ENCODE measurements around the gene ENKD1. TPM values are rescaled to one million over a fixed set of nuclear protein-coding genes. Genes with fewer than 3 reads are reported as not detected.

Gene ENKD1
- total and polyA plus RNA-seq, 2 donors (not counting 1 experiment from before 2014, with no cell fraction given), result 13.3 to 14.3 TPM

DNA sequence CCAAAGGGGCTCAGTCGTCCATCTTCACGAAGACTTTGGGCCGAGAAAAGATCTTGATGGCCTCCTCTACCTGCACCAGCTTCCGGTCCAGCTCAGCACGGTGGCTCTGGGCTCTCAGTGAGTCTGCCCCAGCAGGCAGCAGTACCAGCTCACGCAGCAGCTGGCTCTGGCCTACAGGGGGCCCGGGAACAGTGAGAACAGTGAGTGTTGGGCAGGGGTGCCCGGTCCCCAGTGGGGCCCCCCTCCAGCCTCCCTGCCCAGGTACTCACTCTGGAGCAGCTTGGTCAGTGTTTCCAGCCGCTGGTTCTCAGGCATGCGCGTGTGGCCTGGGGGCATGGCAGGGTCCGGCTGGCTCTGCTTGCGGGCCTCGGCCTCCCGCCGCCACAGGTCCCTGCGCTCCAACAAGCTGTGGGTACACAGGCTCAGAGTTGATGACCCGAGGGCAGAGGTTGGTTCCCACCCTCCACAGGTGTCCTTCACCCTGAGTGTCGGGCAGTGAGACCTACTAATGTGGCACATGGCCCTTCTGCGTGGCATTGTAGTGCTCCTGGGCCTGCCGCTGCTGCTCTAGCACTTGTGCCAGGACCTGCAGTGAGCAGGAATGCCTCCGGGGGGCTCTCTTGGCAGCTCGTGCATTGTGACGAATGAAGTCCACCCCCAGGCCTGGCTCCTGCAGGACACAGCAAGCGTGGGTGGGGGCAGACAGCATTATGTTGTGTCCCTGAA, 3.2 kb downstream of the ENKD1 start:
- H4K20me1 ChIP-seq (ENCODE audit: control insufficient read depth, insufficient read depth, low read length, poor library complexity, severe bottlenecking), result peaks cover 7% of the 10 kb centered on the region
- peaks cover 35 to 47% of the 10 kb centered on the region in 2 donors for H3K4me1 ChIP-seq (ENCODE audit: control insufficient read depth in 2 of 2, insufficient read depth in 2 of 2, low read length in 2 of 2)
- ATAC-seq (ENCODE audit: low read depth) (no peak), DNase-seq (peak; percentile 51)
- ChIA-PET POLR2A (interaction anchor here (0.6 to 0.9 kb wide), 3 partner anchors 111 to 272 kb away, joined by 3 to 4 read pairs (median 3); no protein-coding TSS in a partner anchor), CTCF (interaction anchor here (0.6 to 11.7 kb wide), 7 partner anchors 8 to 495 kb away, joined by 4 to 136 read pairs (median 6); partner anchors contain the start of gene CARMIL2)
- H3K9me3 Mint-ChIP-seq (ENCODE audit: insufficient read depth), result no peaks in the 10 kb centered on the region
- H3K27me3 Mint-ChIP-seq, result no peaks in the 10 kb centered on the region
- no peak for TF ChIP-seq EZH2 (IDR thresholded peaks at IDR 0.05; ENCODE audit: borderline replicate concordance, insufficient read depth, low read depth, low read length, poor library complexity, severe bottlenecking)
- TF ChIP-seq, protein P1, sequence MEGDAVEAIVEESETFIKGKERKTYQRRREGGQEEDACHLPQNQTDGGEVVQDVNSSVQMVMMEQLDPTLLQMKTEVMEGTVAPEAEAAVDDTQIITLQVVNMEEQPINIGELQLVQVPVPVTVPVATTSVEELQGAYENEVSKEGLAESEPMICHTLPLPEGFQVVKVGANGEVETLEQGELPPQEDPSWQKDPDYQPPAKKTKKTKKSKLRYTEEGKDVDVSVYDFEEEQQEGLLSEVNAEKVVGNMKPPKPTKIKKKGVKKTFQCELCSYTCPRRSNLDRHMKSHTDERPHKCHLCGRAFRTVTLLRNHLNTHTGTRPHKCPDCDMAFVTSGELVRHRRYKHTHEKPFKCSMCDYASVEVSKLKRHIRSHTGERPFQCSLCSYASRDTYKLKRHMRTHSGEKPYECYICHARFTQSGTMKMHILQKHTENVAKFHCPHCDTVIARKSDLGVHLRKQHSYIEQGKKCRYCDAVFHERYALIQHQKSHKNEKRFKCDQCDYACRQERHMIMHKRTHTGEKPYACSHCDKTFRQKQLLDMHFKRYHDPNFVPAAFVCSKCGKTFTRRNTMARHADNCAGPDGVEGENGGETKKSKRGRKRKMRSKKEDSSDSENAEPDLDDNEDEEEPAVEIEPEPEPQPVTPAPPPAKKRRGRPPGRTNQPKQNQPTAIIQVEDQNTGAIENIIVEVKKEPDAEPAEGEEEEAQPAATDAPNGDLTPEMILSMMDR (IDR thresholded peaks at IDR 0.05), result peak; percentile 31
- peaks cover 17% of the 10 kb centered on the region for H3K79me2 ChIP-seq (ENCODE audit: control insufficient read depth, insufficient read depth, low read length)
- no peaks in the 10 kb centered on the region for H3K9me3 ChIP-seq (ENCODE audit: control extremely low read depth in 1 of 3, control insufficient read depth in 2 of 3, insufficient read depth in 1 of 3, low read length in 2 of 3)
- no peak overlapping the region for H3K4me3 ChIP-seq (ENCODE audit: control extremely low read depth in 1 of 5, extremely low read depth in 1 of 5, insufficient read depth in 1 of 5, low read depth in 2 of 5, low read length in 4 of 5)
- H3K4me3 Mint-ChIP-seq, result peak overlapping the region; percentile 49
- H3K36me3 ChIP-seq (replicated peaks in 1 of 2; ENCODE audit: control extremely low read depth in 1 of 2, control insufficient read depth in 1 of 2, extremely low read depth in 1 of 2, insufficient read depth in 2 of 2, low read length in 1 of 2), result peaks cover 0 to 10% of the 10 kb centered on the region in 2 experiments
- H2AFZ ChIP-seq (ENCODE audit: insufficient read depth, low read depth, low read length, poor library complexity, severe bottlenecking), result no peak overlapping the region
- H3K4me2 ChIP-seq (replicated peaks; ENCODE audit: low read depth, low read length, poor library complexity, severe bottlenecking), result no peak overlapping the region
- H3K27me3 ChIP-seq (replicated peaks in 1 of 4; ENCODE audit: control extremely low read depth in 1 of 4, control insufficient read depth in 3 of 4, insufficient read depth in 4 of 4, low read length in 3 of 4), result no peaks in the 10 kb centered on the region
- peak overlapping the region; percentile 41 for H3K27ac Mint-ChIP-seq
- H3K9ac ChIP-seq (ENCODE audit: low read length), result no peak overlapping the region
- WGBS (ENCODE audit: insufficient coverage), result 94% methylated on average over 23 of the region's 25 CpGs
- H3K4me1 Mint-ChIP-seq, result peaks cover 46% of the 10 kb centered on the region
- no peak overlapping the region for H3K27ac ChIP-seq (ENCODE audit: low read length in 2 of 2)
- intact Hi-C loops (cut with micrococcal nuclease), result loop anchor here (10.0 kb wide), 2 partner anchors 419 to 1471 kb away; partner anchors contain the start of genes CHTF8, FHOD1, SLC9A5 and UTP4

DNA sequence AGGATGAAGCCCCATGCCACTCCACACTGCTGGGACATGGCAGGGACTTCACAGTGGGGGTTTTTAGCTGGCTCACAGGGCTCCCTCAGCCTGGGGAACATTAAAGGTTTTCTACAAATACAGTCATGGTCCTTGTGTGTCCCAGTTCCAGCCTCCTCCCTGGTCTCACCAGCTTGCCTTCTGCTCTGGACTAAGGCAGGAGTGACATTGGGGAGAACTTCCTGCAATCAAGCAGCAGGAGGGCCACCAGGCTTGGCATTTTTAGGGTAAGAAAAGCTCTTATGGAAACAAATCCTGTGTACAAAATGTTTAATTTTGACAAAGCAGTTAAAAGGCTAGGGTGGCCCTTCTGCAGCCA, 3.9 kb downstream of the ENKD1 start:
- H3K4me3 Mint-ChIP-seq, result peak overlapping the region; percentile 49

More for the DNA sequence above, 3.9 kb downstream of the ENKD1 start:
- Histone ChIP-seq H3K79me2 (ENCODE audit: control insufficient read depth, insufficient read depth, low read length) (peaks cover 17% of the 10 kb centered on the region), H3K9ac (ENCODE audit: low read length) (no peak overlapping the region), H3K27me3 (replicated peaks in 1 of 4; ENCODE audit: control extremely low read depth in 1 of 4, control insufficient read depth in 3 of 4, insufficient read depth in 4 of 4, low read length in 3 of 4) (no peaks in the 10 kb centered on the region), H3K4me3 (ENCODE audit: control extremely low read depth in 1 of 5, extremely low read depth in 1 of 5, insufficient read depth in 1 of 5, low read depth in 2 of 5, low read length in 4 of 5) (no peak overlapping the region), H2AFZ (ENCODE audit: insufficient read depth, low read depth, low read length, poor library complexity, severe bottlenecking) (no peak overlapping the region), H3K4me2 (replicated peaks; ENCODE audit: low read depth, low read length, poor library complexity, severe bottlenecking) (no peak overlapping the region), H4K20me1 (ENCODE audit: control insufficient read depth, insufficient read depth, low read length, poor library complexity, severe bottlenecking) (peaks cover 12% of the 10 kb centered on the region), H3K27ac (ENCODE audit: low read length in 2 of 2) (no peak overlapping the region), H3K36me3 (replicated peaks in 1 of 2; ENCODE audit: control extremely low read depth in 1 of 2, control insufficient read depth in 1 of 2, extremely low read depth in 1 of 2, insufficient read depth in 2 of 2, low read length in 1 of 2) (peaks cover 0 to 17% of the 10 kb centered on the region in 2 experiments), H3K4me1 (ENCODE audit: control insufficient read depth in 2 of 2, insufficient read depth in 2 of 2, low read length in 2 of 2) (peaks cover 28 to 40% of the 10 kb centered on the region in 2 donors), H3K9me3 (ENCODE audit: control extremely low read depth in 1 of 3, control insufficient read depth in 2 of 3, insufficient read depth in 1 of 3, low read length in 2 of 3) (no peaks in the 10 kb centered on the region)
- ChIA-PET CTCF (interaction anchor here (0.6 to 11.7 kb wide), 4 partner anchors 8 to 495 kb away, joined by 4 to 136 read pairs (median 40); no protein-coding TSS in a partner anchor), POLR2A (interaction anchor here (0.6 to 1.5 kb wide), 2 partner anchors 101 to 110 kb away, joined by 3 to 4 read pairs; partner anchors contain the start of gene CTCF)
- H3K27ac Mint-ChIP-seq, result no peak overlapping the region
- ATAC-seq (ENCODE audit: low read depth) (no peak), DNase-seq (peak; percentile 25)
- no peak for TF ChIP-seq EZH2 (IDR thresholded peaks at IDR 0.05; ENCODE audit: borderline replicate concordance, insufficient read depth, low read depth, low read length, poor library complexity, severe bottlenecking)
- TF ChIP-seq, protein P1 (IDR thresholded peaks at IDR 0.05), result no peak
- intact Hi-C loops (cut with micrococcal nuclease), result loop anchor here (10.0 kb wide), 2 partner anchors 418 to 1472 kb away; partner anchors contain the start of genes CHTF8, FHOD1, SLC9A5 and UTP4
- peaks cover 44% of the 10 kb centered on the region for H3K4me1 Mint-ChIP-seq
- no peaks in the 10 kb centered on the region for H3K9me3 Mint-ChIP-seq (ENCODE audit: insufficient read depth)
- no peaks in the 10 kb centered on the region for H3K27me3 Mint-ChIP-seq

Data from B cell (primary cell).